Ishikawa (cell line): Measurements from ENCODE around the gene LHFPL2.

Experiments
- CEBPB ChIP-seq: IDR thresholded peaks from 2 replicates; pipeline ENCODE4 v1.6.1; 2012
- CREB1 ChIP-seq: IDR thresholded peaks from 2 replicates; pipeline ENCODE4 v1.6.1; 2012; ENCODE audit warnings: low read depth
- EGR1 ChIP-seq: IDR thresholded peaks from 2 replicates; pipeline ENCODE4 v1.6.1; 2012
- EP300 ChIP-seq: IDR thresholded peaks from 2 replicates; pipeline ENCODE4 v1.6.1; 2012; ENCODE audit warnings: borderline replicate concordance
- FOXM1 ChIP-seq: IDR thresholded peaks from 2 replicates; pipeline ENCODE4 v1.6.1; 2012; ENCODE audit warnings: low read depth, borderline replicate concordance
- MAX ChIP-seq: IDR thresholded peaks from 2 replicates; pipeline ENCODE4 v1.6.1; 2012
- NFIC ChIP-seq: IDR thresholded peaks from 2 replicates; pipeline ENCODE4 v1.6.1; 2012
- RAD21 ChIP-seq: IDR thresholded peaks from 2 replicates; pipeline ENCODE4 v1.6.1; 2012; ENCODE audit warnings: low read depth
- REST ChIP-seq: IDR thresholded peaks from 2 replicates; pipeline ENCODE4 v1.6.1; 2012; ENCODE audit warnings: low read depth, mild to moderate bottlenecking
- TAF1 ChIP-seq: IDR thresholded peaks from 2 replicates; pipeline ENCODE4 v1.6.1; 2012; ENCODE audit warnings: low read depth, mild to moderate bottlenecking
- TCF12 ChIP-seq: IDR thresholded peaks from 2 replicates; pipeline ENCODE4 v1.6.1; 2012; ENCODE audit warnings: low read depth
- TEAD4 ChIP-seq: IDR thresholded peaks from 2 replicates; pipeline ENCODE4 v1.6.1; 2012
- USF1 ChIP-seq: IDR thresholded peaks from 2 replicates; pipeline ENCODE4 v1.6.1; 2012
- YY1 ChIP-seq: IDR thresholded peaks from 2 replicates; pipeline ENCODE4 v1.6.1; 2012; ENCODE audit warnings: low read depth
- ZBTB7A ChIP-seq: IDR thresholded peaks from 2 replicates; pipeline ENCODE4 v1.6.1; 2012; ENCODE audit warnings: low read depth

LHFPL2 gene

GRCh38 chr5:78597974-78598371 lies 50.6 kb downstream of the LHFPL2 start:
- TF ChIP-seq REST (no peak), EP300 (no peak), YY1 (no peak), EGR1 (no peak)

- TF ChIP-seq RAD21: no peak
- TF ChIP-seq NFIC: no peak
- no peak for TF ChIP-seq EP300
- no peak for TF ChIP-seq MAX
Measured at GRCh38 chr5:78597068-78597973, 51.3 kb downstream of the LHFPL2 start.

- TF ChIP-seq TEAD4 (no peak), TCF12 (no peak), USF1 (no peak), TAF1 (no peak), FOXM1 (no peak), MAX (no peak), REST (no peak), EP300 (no peak), NFIC (no peak), EGR1 (no peak), CEBPB (no peak), RAD21 (no peak), ZBTB7A (no peak), CREB1 (no peak), YY1 (no peak)
Measured at GRCh38 chr5:78595458-78595921, 53.1 kb downstream of the LHFPL2 start.

- TF ChIP-seq TAF1 (no peak), CEBPB (no peak), YY1 (no peak), MAX (no peak), EGR1 (no peak), FOXM1 (no peak), NFIC (no peak), REST (no peak), CREB1 (no peak), TCF12 (no peak), ZBTB7A (no peak), TEAD4 (no peak), EP300 (no peak), RAD21 (no peak)
Measured at GRCh38 chr5:78594610-78595457, 53.7 kb downstream of the LHFPL2 start.
